NCI-H446 treated with DMSO at 0.1 percent for 48 hours (cell line): ENCODE data around the gene HLA-G.

Source experiments
- DNase-seq: peaks from one replicate; lab custom pipeline; 2025; lab: John Stamatoyannopoulos, UW

The HLA-G gene

DNA sequence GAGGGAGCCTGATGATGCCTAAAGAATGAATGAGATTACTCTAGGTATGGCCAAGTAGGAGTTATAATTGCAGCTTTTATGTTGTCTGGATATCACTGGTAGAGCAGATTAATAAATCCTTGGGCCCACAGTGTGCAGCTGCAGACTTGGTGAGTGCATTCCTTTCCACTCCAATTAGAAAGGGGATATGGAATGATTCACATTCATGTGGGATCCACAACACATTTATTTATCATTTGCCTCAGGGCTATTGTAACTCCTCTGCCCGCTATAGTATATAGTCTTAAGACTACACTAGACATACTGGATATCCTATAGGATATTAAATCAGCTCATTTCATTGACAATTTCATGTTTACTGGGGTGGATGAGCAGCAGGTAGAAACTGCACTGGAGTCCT is 11.6 kb upstream of the HLA-G start:
- no peak for DNase-seq

DNA sequence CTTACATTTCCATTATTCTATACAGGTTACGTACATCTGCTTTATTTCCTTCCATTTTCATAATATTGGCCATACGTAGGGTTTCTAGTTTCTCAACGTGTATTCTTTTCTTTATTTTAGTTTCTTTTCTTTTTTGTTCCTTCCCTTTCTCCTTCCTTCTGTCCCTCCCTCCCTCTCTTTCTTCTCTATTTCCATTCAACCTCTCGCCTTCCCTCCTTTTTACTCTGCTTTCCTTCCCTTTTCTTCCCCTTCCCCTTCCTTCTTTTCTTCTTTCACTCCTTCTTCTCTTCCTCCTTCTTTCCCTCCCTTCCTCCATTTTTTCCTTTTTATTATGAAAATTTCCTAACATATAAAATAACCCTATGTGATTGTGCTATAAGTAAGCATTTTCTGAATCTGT is 8.7 kb upstream of the HLA-G start:
- DNase-seq: no peak

DNA sequence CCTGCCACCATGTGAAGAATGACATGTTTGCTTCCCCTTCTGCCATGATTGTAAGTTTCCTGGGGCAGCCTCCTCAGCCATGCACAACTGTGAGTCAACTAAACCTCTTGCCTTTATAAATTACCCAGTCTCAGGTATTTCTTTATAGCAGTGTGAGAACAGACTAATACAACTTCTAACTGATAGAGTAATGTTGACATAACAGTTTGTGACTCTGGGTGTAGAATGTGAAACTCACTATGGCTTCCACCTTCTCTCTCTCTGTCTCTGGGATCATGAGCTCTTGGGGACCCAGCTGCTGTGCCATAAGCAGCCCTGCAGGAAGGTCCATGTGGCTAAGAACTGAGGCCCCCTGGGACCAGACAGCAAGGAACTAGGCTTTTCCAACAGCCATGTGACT is 3.5 kb upstream of the HLA-G start:
- DNase-seq: no peak

DNA sequence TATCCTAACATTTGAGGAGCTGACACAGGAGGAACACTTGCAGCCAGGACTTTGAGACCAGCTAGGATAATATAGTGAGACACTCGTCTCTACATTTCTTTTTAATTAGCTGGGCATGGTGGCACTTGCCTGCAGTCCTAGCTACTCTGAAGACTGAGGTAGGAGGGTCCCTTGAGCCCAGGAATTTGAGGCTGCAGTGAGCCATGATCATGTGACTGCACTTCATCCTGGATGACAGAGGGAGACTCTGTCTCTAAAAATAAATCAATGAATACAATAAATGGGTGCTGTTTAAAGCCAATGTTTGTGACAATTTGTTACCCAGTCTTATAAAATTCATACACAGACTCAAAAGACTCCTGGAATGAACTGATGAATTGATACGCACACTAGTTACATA is 1.8 kb upstream of the HLA-G start:
- no peak for DNase-seq

DNA sequence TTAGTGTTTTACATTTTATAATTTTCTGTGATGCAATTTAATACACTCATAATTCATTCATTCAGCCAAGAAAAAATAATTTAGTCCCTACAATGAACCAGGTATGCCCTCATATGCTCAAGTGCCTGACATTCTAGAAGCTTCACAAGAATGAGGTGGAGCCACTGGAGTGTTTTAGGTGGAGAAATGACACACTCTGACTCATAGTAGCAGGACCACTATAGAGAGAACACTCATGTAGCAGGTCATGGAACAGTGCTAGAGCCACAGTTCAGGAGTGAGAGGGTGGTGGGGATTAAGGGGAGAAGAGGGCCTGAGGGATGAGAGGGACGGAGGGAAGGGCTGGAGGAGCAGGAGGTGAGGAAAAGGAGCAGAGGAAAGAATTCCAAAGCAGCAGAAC is 1.4 kb upstream of the HLA-G start:
- no peak for DNase-seq

DNA sequence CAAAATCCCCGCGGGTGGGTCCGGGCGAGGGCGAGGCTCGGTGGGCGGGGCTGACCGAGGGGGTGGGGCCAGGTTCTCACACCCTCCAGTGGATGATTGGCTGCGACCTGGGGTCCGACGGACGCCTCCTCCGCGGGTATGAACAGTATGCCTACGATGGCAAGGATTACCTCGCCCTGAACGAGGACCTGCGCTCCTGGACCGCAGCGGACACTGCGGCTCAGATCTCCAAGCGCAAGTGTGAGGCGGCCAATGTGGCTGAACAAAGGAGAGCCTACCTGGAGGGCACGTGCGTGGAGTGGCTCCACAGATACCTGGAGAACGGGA is 809 bp downstream of the HLA-G start:
- DNase-seq: no peak

DNA sequence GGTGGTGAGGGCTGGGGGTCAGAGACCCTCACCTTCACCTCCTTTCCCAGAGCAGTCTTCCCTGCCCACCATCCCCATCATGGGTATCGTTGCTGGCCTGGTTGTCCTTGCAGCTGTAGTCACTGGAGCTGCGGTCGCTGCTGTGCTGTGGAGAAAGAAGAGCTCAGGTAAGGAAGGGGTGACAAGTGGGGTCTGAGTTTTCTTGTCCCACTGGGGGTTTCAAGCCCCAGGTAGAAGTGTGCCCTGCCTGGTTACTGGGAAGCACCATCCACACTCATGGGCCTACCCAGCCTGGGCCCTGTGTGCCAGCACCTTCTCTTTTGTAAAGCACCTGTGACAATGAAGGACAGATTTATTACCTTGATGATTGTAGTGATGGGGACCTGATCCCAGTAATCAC is 2.1 kb downstream of the HLA-G start:
- no peak for DNase-seq

DNA sequence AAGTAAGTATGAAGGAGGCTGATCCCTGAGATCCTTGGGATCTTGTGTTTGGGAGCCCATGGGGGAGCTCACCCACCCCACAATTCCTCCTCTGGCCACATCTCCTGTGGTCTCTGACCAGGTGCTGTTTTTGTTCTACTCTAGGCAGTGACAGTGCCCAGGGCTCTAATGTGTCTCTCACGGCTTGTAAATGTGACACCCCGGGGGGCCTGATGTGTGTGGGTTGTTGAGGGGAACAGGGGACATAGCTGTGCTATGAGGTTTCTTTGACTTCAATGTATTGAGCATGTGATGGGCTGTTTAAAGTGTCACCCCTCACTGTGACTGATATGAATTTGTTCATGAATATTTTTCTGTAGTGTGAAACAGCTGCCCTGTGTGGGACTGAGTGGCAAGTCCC is 2.8 kb downstream of the HLA-G start:
- no peak for DNase-seq

DNA sequence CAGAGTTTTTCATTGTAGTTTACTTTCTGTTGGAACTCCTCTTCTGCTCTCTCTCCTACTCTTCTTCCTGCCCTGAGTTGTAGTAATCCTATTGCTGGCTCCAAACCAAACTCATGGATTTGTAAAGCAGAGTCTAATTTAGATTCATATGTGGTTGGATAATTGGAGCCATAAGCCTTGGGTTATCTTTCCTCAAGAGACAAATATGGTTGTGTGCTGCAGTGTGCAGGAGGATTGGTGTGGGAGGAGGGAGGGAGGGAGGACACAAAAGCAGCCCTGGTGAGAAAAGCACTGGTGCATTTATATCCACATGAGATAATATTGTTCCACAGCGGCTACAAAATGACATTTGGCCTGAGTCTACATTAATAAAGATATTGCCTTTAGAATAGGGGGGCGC is 4.2 kb downstream of the HLA-G start:
- DNase-seq: no peak

DNA sequence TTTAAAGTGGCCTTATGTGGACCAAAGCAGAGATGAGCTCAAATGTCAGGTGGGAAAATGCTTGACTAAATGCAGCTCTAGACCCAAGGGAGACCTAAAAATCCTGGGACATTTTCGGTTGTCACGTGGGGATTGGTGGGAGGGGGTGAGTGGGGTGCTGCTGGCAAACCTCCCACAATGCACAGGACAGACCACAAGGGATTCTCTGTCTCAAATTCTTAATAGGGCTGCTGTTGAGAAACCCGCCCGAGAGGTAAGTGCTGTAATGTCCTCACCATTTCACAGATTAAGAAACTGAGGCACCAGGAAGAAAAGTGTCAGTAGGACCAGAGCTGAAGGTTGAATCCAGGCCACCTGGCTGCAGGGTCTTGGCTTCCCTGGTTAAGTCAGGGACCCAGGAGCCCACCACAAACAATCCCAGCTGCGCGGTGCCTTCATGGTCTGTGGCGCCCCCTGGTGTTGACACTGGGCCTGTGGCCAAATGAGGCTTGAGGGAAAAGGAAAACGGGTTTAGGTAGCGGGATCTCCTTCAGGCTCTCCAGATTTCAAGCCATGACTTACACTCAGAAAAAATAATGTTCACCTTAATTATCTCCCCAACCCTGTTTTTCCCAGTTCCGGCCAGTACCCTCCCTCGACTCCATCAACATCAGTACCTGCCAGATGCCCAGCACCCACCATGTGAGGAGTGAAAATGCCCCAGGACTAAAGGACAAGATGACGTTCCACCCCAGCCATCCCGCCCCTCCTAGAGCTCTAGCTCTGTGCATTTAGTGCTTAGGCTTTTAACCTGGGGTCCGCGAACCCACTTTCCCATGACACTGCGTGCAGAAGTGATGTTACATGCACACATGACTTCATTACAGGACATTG is 7.2 kb downstream of the HLA-G start:
- DNase-seq: no peak

DNA sequence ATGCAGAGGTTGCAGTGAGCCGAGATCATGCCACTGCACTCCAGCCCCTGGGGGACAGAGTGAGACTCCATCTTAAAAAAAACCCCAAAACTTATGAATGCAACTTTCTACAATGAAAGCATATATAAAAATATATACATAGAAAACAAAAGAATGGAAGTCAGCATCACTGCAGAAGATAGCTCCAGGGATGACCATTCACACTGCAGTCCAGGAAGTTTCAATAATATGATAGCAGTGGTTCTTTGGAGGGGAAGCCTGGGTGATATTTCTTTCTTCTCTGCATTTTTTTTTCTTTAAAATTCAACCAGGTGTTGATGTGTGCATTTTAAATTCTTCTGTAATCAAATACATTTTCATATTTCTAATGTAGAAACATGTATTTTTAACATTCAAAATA is 12.3 kb downstream of the HLA-G start:
- DNase-seq: no peak

DNA sequence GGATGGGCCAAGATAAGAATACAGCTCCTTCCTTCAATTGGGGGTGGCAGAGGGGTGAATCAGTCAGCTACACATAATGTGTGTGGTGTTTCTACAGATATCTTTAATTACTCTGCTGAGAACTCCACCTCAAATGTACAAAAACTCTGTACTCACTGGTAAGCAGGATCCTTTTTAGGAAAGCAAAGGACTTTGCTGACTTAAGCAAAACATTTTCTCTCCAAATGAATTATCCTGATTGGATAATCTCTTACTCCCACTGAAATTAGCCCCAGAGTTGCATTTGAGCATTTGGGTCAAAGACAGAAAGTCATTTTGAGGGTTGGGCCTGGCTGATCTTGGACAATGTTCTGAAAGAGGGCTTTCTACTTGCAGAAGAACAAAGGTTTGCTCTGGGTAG is 13.4 kb downstream of the HLA-G start:
- no peak for DNase-seq

DNA sequence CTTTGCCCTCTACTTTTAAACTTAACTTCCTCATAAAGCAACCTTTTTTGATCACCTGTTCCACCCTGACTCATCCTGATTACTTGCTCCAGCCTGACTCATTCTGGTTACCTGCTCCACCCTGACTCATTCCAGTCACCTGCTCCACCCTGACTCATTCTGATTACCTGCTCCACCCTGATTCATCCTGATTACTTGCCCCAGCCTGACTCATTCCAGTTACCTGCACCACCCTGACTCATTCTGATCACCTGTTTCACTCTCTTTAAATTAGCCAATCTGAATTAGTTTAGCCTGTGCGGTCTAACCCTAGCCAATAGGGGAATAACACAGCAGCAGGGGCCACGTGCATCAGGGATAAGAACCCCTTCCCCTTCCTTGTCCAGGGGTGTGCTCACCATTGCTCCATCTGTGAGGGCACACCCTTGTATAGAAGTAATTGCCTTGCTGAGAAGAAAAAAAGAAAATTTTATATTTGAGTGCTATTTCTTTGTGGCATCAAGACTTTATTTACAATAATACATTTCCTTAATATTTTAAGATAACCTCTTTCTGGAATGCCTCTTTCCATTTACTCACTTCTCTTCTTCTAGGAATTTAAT is 17.9 kb downstream of the HLA-G start:
- no peak for DNase-seq

DNA sequence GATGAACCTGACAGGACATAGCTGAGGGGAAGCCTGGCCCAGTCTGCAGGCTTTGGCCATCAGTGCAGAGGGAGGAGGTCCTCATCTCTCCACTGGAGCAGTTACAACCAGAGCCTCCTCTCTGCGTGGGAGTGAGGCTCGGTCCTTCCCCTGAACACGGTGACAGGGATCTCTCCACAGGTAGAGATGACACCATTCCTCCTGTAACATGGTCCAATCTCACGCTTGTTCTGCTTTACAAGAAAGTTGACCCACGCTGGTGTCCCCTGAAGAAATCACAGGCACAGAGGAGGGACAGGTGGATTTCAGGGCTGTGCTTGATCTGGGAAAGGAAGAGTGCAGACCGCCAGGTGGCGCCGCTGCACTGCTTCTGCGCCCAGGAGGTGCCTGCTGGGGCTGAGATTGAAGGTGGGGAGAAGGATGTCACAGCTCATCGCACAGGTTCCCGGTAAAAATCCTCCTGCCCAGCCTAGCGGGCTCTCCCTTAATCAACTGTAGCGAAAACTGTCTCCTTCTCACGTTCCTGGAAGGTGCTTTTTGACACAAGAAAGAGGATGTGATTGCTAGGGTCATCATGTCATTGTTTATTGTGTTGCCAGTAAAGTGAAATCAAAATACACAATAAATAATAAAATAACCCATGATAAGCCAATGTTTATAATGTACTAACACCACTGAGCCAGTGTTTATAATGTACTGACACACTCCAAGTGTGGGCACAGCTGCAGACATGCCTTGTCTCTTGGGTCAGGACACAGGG is 20.4 kb downstream of the HLA-G start:
- no peak for DNase-seq

DNA sequence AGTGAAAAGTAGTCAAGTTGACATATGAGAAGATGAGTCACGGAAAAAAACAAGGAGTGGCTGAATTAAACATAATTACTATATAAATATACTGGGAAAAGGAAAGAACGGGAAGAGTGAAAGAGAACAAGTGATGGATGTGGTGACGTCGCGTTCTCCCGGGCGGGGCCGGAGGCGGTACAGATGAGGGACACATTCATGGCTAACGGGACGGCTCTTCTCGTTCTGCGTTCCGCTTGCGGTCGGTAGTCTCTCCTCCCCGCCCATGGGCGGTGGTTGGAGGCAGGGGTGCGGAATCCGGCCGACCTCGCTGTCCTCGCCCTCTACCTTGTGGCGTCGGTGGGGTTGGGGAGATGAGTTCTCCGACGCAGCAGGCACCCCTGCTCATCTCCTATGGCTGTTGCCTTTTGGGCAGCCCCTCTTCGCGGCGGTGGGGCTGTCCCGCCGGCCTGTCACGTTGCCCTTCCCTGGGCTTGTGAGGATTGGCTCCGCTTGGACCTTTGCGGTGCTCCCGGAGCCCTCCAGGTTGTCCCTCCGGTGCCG is 22.5 kb downstream of the HLA-G start:
- no peak for DNase-seq

DNA sequence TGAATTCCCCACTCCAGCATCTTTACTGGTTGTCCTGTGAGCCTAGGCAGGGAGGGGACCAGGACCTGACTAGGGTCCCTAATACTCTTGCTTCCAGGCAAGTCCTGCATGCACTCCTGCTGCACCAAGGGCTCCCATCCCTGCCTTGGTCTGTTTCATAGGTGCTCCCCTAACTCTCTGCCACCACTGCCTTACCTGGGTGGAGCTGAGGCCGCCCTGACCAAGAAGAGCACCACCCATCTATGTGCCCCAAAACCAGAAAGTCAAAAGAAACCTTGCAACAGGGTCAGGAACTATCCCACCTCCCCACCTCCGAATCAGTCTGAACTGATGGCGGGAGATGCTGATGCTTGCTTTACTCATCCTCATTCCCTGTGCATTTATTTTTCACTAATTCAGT is 23.6 kb downstream of the HLA-G start:
- no peak for DNase-seq

DNA sequence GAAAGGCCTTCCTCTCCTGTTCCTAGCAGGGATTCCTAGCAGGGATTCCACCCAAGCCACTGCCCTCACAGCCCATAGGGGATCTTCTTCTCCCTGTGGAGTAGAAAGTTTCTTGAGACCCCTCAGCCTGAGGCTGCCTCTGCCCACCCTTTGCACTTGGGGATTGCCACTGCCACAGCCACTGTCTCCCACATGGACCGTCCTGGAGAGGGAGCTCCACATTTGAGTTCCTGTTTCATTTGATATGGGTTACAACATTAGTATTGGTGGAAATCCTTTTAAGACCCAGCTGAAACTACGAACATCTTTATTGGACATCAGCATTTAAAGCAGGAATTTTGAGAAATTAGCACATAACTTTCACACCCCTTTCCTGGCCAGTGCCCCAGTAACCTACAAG is 25.6 kb downstream of the HLA-G start:
- DNase-seq: no peak

DNA sequence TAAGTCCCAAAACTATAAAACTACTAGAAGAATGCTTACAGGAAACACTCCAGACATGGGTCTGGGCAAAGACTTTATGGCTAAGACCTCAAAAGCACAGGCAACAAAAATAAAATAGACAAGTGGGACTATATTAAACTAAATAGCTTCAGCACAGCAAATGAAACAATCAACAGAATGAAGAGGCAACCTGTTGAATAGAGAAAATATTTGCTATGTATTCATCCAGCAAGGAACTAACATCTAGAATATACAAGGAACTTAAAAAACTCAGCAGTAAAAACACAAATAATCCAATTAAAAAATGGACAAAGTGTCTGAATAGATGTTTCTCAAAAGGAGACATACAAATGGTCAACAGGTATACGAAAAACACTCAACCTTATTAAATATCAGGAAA is 30.4 kb downstream of the HLA-G start:
- DNase-seq: no peak

DNA sequence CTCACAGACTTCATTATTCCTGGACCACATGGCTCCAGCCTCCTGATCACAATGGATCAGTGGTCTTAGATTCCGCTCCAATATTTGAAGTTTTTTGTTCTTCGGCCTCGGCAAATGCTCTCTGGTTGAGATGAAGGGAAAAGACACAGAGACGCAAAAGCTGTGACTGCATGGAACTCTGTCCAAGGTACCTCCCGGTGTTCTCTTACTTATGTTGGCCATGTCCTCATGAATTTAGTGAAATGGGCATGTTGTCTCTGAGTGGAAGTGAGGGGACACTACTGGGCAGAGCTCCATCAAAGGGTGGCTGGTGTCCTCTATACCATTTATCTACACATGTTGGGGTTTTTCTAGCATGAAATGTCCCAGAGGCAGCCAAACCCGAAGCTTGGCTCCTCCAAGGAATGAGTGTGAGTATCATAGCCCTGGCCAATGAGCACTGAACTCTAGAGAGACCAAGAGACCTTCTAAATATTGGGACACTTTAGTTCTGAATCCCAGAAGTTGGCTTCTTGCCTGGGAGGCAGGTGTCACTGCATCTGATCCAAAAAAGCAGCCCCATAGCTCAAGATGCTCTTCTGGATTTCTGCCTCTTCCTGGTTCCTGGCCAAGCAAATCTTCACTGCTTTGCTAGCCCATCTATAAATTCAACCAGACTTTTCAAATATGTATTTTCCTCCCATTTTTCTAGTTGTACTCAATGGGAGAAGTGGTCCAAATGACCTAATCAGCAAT is 34.1 kb downstream of the HLA-G start:
- DNase-seq: peak; percentile 9

DNA sequence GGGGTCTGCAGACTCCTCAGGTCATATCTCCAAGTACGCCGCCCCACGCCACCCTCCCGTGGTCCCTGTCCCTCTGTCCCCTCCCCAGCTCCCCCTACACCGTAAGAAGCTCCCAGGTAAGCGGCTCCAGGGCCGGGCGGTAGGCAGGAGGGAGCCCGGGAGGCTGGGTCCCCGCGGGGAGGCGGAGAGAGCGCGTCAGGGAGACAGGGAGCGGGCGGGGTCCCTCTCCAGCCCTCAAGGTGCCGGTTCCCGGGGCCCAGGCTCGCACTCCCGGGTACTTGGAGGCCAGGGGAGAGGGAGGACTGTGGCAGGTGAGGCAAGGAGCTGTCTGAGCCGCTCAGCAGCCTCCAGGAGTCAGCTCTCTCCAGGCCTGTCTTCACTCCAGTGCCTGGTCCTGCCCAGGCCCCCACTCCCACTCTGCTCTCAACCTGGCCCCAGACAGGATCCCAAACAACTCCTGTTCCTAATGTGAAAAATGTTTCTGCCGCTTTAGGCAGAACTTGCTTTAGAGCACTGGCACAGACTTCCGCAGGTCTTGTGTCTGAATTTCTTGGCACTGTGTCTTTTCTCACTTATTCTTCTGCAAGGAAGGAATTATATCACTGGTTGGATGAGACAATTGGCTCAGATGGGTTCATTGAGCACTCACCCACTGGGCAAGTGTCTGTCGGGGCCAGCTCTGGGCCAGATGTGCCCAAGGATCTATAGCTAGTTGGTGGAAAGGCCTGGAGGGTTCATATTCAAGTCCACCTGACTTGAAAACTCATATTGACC is 36.6 kb downstream of the HLA-G start:
- no peak for DNase-seq

DNA sequence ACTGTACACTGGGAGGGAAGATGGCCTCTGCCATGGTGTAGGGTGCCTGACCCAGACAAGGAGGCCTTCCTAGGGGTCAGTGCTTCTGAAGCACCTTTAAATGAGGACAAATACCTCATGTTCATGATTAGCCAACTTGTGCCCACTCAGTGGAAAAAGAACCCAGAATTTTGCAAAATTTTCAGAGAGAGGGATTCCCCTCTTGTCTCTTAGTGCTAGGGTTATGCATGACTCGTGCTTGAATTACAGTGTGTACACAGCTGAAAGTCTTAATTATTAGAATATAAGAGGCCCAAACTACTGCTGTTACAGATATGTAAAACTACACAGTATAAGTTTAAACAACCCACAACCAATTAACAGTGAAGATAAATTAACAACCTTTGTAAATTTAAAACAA is 38.0 kb downstream of the HLA-G start:
- DNase-seq: no peak

DNA sequence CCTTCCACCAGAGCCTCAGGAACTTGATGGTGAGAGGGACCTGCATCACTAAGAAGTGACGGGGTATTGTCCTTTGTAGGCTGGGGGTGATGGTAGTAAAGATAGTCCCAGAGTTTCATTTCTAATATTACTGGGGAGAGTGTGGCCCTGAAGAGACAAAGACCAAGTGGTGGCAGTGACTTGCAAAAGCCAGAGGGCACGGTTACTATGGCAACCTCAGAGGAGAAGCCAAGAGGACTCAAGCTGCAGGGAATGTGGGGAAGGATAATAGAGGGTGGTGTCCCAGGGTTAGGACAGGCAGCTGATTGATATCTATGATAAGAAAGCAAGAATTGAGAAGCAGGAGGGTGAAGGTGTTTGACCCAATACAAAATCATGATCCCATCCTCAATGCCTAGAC is 42.5 kb downstream of the HLA-G start:
- DNase-seq: no peak
